ENCODE measurements around the gene DMD. TPM values are rescaled to one million over a fixed set of nuclear protein-coding genes. Genes with fewer than 3 reads are reported as not detected.

DMD gene
- total RNA-seq, 2 experiments from 2014 or later = 0.20 to 0.47 TPM

DNA sequence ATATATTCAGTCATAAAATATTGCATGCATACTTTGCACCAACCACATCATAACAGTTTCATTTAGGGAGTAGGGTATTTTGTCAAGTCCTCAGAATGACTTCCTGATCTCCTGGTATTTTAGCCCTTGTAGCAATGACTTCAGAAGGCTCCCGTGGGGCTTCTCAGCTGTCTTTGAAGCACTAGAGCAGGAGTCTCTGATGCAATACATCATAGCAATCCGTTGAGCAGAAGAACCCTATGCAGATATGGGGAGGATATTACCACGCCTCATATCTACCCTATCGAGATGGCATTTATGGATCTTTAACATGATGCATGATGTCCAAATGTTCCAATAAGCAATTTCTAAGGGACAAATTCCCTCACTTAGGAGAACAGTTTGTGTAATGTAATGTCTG lies 1765.8 kb downstream of the DMD start:
- ATAC-seq (ENCODE audit: poor library complexity) (no peak), DNase-seq (no peak)
- H3K4me3 Mint-ChIP-seq = no peak overlapping the region
- no peaks in the 10 kb centered on the region for H3K9me3 Mint-ChIP-seq
- no peak overlapping the region for H3K27ac Mint-ChIP-seq
- H3K27ac ChIP-seq (ENCODE audit: low read depth in 1 of 2, low read length in 2 of 2) = no peak overlapping the region
- TF ChIP-seq, protein P1, sequence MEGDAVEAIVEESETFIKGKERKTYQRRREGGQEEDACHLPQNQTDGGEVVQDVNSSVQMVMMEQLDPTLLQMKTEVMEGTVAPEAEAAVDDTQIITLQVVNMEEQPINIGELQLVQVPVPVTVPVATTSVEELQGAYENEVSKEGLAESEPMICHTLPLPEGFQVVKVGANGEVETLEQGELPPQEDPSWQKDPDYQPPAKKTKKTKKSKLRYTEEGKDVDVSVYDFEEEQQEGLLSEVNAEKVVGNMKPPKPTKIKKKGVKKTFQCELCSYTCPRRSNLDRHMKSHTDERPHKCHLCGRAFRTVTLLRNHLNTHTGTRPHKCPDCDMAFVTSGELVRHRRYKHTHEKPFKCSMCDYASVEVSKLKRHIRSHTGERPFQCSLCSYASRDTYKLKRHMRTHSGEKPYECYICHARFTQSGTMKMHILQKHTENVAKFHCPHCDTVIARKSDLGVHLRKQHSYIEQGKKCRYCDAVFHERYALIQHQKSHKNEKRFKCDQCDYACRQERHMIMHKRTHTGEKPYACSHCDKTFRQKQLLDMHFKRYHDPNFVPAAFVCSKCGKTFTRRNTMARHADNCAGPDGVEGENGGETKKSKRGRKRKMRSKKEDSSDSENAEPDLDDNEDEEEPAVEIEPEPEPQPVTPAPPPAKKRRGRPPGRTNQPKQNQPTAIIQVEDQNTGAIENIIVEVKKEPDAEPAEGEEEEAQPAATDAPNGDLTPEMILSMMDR (IDR thresholded peaks at IDR 0.05) = no peak
- no peaks in the 10 kb centered on the region for H3K27me3 Mint-ChIP-seq
- no peaks in the 10 kb centered on the region for H3K4me1 Mint-ChIP-seq (ENCODE audit: low read depth)
- H3K36me3 ChIP-seq (ENCODE audit: insufficient read depth, low read length) = no peaks in the 10 kb centered on the region
- H3K4me1 ChIP-seq (ENCODE audit: insufficient read depth, low read length) = no peaks in the 10 kb centered on the region
- H3K9me3 ChIP-seq (ENCODE audit: control insufficient read depth in 1 of 2, insufficient read depth in 1 of 2, low read length in 2 of 2) = no peaks in the 10 kb centered on the region
- no peak overlapping the region for H3K4me3 ChIP-seq (ENCODE audit: low read length)
- H3K36me3 Mint-ChIP-seq (ENCODE audit: low read depth) = no peaks in the 10 kb centered on the region
- ChIA-PET POLR2A (no interaction called here), CTCF (no interaction called here)
- H3K27me3 ChIP-seq (ENCODE audit: control insufficient read depth in 1 of 2, insufficient read depth in 2 of 2, low read length in 2 of 2) = no peaks in the 10 kb centered on the region
- intact Hi-C loops (cut with DNase I, micrococcal nuclease) = no loop called here

DNA sequence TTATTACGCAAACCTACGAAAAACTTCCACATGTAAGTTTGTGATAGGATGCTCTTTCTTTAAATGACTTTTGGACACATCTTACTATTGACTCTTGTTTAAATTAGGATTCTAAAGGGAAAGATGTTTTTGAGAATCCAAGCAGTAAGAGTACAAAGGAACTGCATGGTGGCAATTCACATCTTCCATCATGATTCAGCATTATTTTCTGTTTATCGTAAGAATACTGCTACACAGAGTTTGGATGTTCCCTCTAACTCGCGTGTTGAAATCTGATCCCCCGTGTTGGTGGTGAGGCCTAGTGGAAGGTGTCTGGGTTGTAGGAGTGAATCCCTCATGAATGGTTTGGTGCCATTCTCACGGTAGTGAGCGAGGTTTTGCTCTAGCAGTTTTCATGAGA lies 1767.7 kb downstream of the DMD start:
- H3K4me1 ChIP-seq (ENCODE audit: insufficient read depth, low read length) = no peaks in the 10 kb centered on the region
- intact Hi-C loops (cut with DNase I, micrococcal nuclease) = no loop called here
- no peak overlapping the region for H3K27ac ChIP-seq (ENCODE audit: low read depth in 1 of 2, low read length in 2 of 2)
- TF ChIP-seq, protein P1 (IDR thresholded peaks at IDR 0.05) = no peak
- no peaks in the 10 kb centered on the region for H3K27me3 ChIP-seq (ENCODE audit: control insufficient read depth in 1 of 2, insufficient read depth in 2 of 2, low read length in 2 of 2)
- Mint-ChIP-seq H3K4me3 (no peak overlapping the region), H3K9me3 (no peaks in the 10 kb centered on the region), H3K27ac (no peak overlapping the region), H3K36me3 (ENCODE audit: low read depth) (no peaks in the 10 kb centered on the region), H3K4me1 (ENCODE audit: low read depth) (no peaks in the 10 kb centered on the region), H3K27me3 (no peaks in the 10 kb centered on the region)
- CTCF ChIA-PET = no interaction called here
- no peaks in the 10 kb centered on the region for H3K36me3 ChIP-seq (ENCODE audit: insufficient read depth, low read length)
- no peaks in the 10 kb centered on the region for H3K9me3 ChIP-seq (ENCODE audit: control insufficient read depth in 1 of 2, insufficient read depth in 1 of 2, low read length in 2 of 2)
- H3K4me3 ChIP-seq (ENCODE audit: low read length) = no peak overlapping the region
- ATAC-seq (ENCODE audit: poor library complexity) (no peak), DNase-seq (no peak)
- POLR2A ChIA-PET = no interaction called here

- no peaks in the 10 kb centered on the region for H3K4me1 ChIP-seq (ENCODE audit: insufficient read depth, low read length)
- no peak overlapping the region for H3K4me3 ChIP-seq (ENCODE audit: low read length)
- TF ChIP-seq, protein P1 (IDR thresholded peaks at IDR 0.05) = no peak
- Mint-ChIP-seq H3K36me3 (ENCODE audit: low read depth) (no peaks in the 10 kb centered on the region), H3K4me1 (ENCODE audit: low read depth) (no peaks in the 10 kb centered on the region), H3K9me3 (no peaks in the 10 kb centered on the region), H3K27me3 (no peaks in the 10 kb centered on the region), H3K4me3 (no peak overlapping the region), H3K27ac (no peak overlapping the region)
- H3K9me3 ChIP-seq (ENCODE audit: control insufficient read depth in 1 of 2, insufficient read depth in 1 of 2, low read length in 2 of 2) = no peaks in the 10 kb centered on the region
- intact Hi-C loops (cut with DNase I, micrococcal nuclease) = no loop called here
- ATAC-seq (ENCODE audit: poor library complexity) (no peak), DNase-seq (no peak)
- no peak overlapping the region for H3K27ac ChIP-seq (ENCODE audit: low read depth in 1 of 2, low read length in 2 of 2)
- H3K27me3 ChIP-seq (ENCODE audit: control insufficient read depth in 1 of 2, insufficient read depth in 2 of 2, low read length in 2 of 2) = no peaks in the 10 kb centered on the region
- POLR2A ChIA-PET = no interaction called here
- CTCF ChIA-PET = no interaction called here
- H3K36me3 ChIP-seq (ENCODE audit: insufficient read depth, low read length) = no peaks in the 10 kb centered on the region
Measured at GRCh38 chrX:31440546-31440945, 1770.8 kb downstream of the DMD start.

All from CD4-positive, alpha-beta T cell (primary cell).